Stimulated activated CD8-positive, alpha-beta memory T cell treated with anti-CD3 and anti-CD28 coated beads, Interleukin-12 subunit alpha, Interleukin-12 subunit beta, amount 100 ng/mL, for 24 hours (primary cell): ENCODE measurements around the gene ZNF708.
"Not testable (repeated sequence)": the region's sequence is repeated elsewhere in the genome, so short reads cannot be mapped to it uniquely, and the experiment has no call there.

ENCODE experiments used
- DNase-seq: peaks from one replicate; pipeline ENCODE4 v3.0.0-alpha.2; 2020; ENCODE audit errors: extremely low read depth

Gene ZNF708

GRCh38 chr19:21328885-21329605, at the start of gene ZNF708:
Gene ZNF708, minus strand, starts transcription at chr19:21329410. Its CDS starts 198 bp downstream, at chr19:21329212.
- DNase-seq: peak; percentile 57

GRCh38 chr19:21362291-21362690, 33.1 kb upstream of the ZNF708 start:
- no peak for DNase-seq

GRCh38 chr19:21358768-21359451, 29.7 kb upstream of the ZNF708 start, which contains the start of gene ZNF738:
Gene ZNF738, plus strand, starts transcription at chr19:21359000. Its CDS starts 141 bp downstream, at chr19:21359141.
- peak; percentile 52 for DNase-seq

- no peak for DNase-seq
Measured at GRCh38 chr19:21352830-21353229, 23.6 kb upstream of the ZNF708 start.

GRCh38 chr19:21344841-21345240, 15.6 kb upstream of the ZNF708 start:
- not testable (repeated sequence) for DNase-seq

- no peak for DNase-seq
Measured at GRCh38 chr19:21335721-21336120, 6.5 kb upstream of the ZNF708 start.

- no peak for DNase-seq
Measured at GRCh38 chr19:21328406-21328805, 804 bp downstream of the ZNF708 start.

GRCh38 chr19:21326169-21326568, 3.0 kb downstream of the ZNF708 start:
- DNase-seq: no peak

- no peak for DNase-seq
Measured at GRCh38 chr19:21323000-21323399, 6.2 kb downstream of the ZNF708 start.

- DNase-seq: no peak
Measured at GRCh38 chr19:21322528-21322927, 6.7 kb downstream of the ZNF708 start.

- DNase-seq: no peak
Measured at GRCh38 chr19:21321996-21322395, 7.2 kb downstream of the ZNF708 start.

- DNase-seq: no peak
Measured at GRCh38 chr19:21321134-21321533, 8.1 kb downstream of the ZNF708 start.

- no peak for DNase-seq
Measured at GRCh38 chr19:21317821-21318220, 11.4 kb downstream of the ZNF708 start.

- DNase-seq: no peak
Measured at GRCh38 chr19:21314676-21315075, 14.5 kb downstream of the ZNF708 start.

- not testable (repeated sequence) for DNase-seq
Measured at GRCh38 chr19:21312807-21313206, 16.4 kb downstream of the ZNF708 start.

GRCh38 chr19:21308773-21309172, 20.4 kb downstream of the ZNF708 start:
- no peak for DNase-seq

- DNase-seq: not testable (repeated sequence)
Measured at GRCh38 chr19:21306881-21307479, 22.2 kb downstream of the ZNF708 start.

GRCh38 chr19:21293768-21294167, 35.4 kb downstream of the ZNF708 start:
- DNase-seq: not testable (repeated sequence)

GRCh38 chr19:21269813-21270212, 59.4 kb downstream of the ZNF708 start:
- no peak for DNase-seq

- no peak for DNase-seq
Measured at GRCh38 chr19:21264891-21265290, 64.3 kb downstream of the ZNF708 start.

GRCh38 chr19:21264416-21264815, 64.8 kb downstream of the ZNF708 start:
- DNase-seq: no peak

- not testable (repeated sequence) for DNase-seq
Measured at GRCh38 chr19:21260848-21261381, 68.3 kb downstream of the ZNF708 start.
